Uterus (tissue), 4 donors: Measurements from ENCODE around the gene COL5A1. TPM values are rescaled to one million over a fixed set of nuclear protein-coding genes. Genes with fewer than 3 reads are reported as not detected.

Source experiments
- DNase-seq, 2 donors: peaks; one replicate each; pipeline ENCODE4 v3.0.0-alpha.2; 2019 to 2020
- H3K27ac ChIP-seq, 2 donors: fragments of 200-600 bp; sonication (generic); 1 replicate in 1 of 2; 2 replicates in 1 of 2; pipeline ENCODE4 v1.5.1; 2016 to 2018
- H3K27me3 ChIP-seq, 2 donors: fragments of 200-600 bp; sonication (generic); one replicate each; pipeline ENCODE4 v1.5.1; 2018 to 2019; ENCODE audit warnings: control low read depth in 1 of 2
- H3K36me3 ChIP-seq, 2 donors: fragments of 200-600 bp; sonication (generic); one replicate each; pipeline ENCODE4 v1.5.1; 2019; ENCODE audit warnings: control low read depth in 1 of 2
- H3K4me1 ChIP-seq, 2 donors: fragments of 200-600 bp; sonication (generic); one replicate each; pipeline ENCODE4 v1.5.1; 2018 to 2019; ENCODE audit warnings: control low read depth in 1 of 2
- H3K4me3 ChIP-seq, 2 donors: fragments of 200-600 bp; sonication (generic); 1 replicate in 1 of 2; 2 replicates in 1 of 2; pipeline ENCODE4 v1.5.1; 2018 to 2019; ENCODE audit warnings: mild to moderate bottlenecking in 1 of 2
- H3K9me3 ChIP-seq, 2 donors: fragments of 200-600 bp; sonication (generic); one replicate each; pipeline ENCODE4 v1.5.1; 2019; ENCODE audit warnings: control low read depth in 1 of 2
- POLR2A ChIP-seq, 2 donors: fragments of 450-650 bp; IDR thresholded peaks; one replicate each; pipeline ENCODE4 v1.6.1; 2016; ENCODE audit warnings: antibody characterized with exemption in 2 of 2, mild to moderate bottlenecking in 1 of 2, moderate library complexity in 1 of 2
- intact Hi-C: fragments of 100-400 bp; cut with DNase I; formaldehyde crosslinking; loops from one replicate; pipeline ENCODE4 v1.15.1; 2023; ENCODE audit warnings: low total_unique reads
- total RNA-seq, 4 donors: library from RNA; depleted of rRNA in 3 of 4; stranded (reverse); fragments of >200 nt in 3 of 4; gene quantifications; one replicate each; pipeline versions ENCODE4 v1.1.0 to v1.2.4, GENCODE V29; 2014 to 2023
- TF ChIP-seq, protein P1 (sequence below), 4 experiments: fragments of 200-600 bp in 2 of 4; fragments of 450-650 bp in 2 of 4; sonication (generic) in 2 of 4; IDR thresholded peaks; one replicate each; pipeline ENCODE4 v1.5.1; 2016 to 2019; ENCODE audit warnings: antibody characterized with exemption in 4 of 4, mild to moderate bottlenecking in 2 of 4, moderate library complexity in 1 of 4
- donor health status: DM: yes; HTN: yes; CAD: no.

COL5A1 gene
- total RNA-seq, 4 donors from 2014 or later = 21.2 to 604 (median 129) TPM

DNA sequence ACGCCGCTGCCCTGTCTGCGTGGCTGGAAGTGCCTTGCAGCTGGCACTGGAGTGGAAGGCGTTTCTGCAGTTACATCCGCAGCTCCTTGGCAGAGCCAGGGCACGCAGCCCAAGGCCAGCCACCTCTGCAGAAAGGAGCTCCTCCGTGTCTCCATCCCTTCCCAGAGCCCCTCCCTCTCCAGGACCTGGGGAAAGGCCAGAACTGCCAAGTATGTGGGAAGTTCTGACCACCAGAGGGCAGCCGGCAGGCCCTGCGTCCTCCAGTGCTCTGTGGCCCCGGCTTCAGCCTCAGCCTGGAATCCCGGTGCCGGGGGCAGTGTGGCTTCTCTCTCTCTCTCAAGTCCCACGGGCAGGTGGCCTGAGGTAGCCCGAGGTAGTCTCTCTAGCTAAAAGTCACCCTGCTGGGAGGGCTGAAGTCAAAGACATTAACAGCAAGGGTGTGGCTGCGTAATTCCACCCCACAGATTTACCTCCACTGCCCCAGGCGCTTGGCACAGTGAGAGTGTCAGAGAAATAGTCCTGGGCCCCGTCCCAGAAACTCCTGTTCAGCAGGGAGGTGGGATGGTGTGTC is 137.3 kb downstream of the COL5A1 start:
- TF ChIP-seq, protein P1, sequence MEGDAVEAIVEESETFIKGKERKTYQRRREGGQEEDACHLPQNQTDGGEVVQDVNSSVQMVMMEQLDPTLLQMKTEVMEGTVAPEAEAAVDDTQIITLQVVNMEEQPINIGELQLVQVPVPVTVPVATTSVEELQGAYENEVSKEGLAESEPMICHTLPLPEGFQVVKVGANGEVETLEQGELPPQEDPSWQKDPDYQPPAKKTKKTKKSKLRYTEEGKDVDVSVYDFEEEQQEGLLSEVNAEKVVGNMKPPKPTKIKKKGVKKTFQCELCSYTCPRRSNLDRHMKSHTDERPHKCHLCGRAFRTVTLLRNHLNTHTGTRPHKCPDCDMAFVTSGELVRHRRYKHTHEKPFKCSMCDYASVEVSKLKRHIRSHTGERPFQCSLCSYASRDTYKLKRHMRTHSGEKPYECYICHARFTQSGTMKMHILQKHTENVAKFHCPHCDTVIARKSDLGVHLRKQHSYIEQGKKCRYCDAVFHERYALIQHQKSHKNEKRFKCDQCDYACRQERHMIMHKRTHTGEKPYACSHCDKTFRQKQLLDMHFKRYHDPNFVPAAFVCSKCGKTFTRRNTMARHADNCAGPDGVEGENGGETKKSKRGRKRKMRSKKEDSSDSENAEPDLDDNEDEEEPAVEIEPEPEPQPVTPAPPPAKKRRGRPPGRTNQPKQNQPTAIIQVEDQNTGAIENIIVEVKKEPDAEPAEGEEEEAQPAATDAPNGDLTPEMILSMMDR (IDR thresholded peaks at IDR 0.05) = peak; percentile 22 to 58 (median 51)
- TF ChIP-seq POLR2A (IDR thresholded peaks at IDR 0.05) = no peak
- H3K9me3 ChIP-seq = no peaks in the 10 kb centered on the region
- H3K36me3 ChIP-seq = no peaks in the 10 kb centered on the region
- no peak overlapping the region for H3K27ac ChIP-seq
- no peaks in the 10 kb centered on the region for H3K27me3 ChIP-seq
- peaks cover 0 to 4% of the 10 kb centered on the region in 2 donors for H3K4me1 ChIP-seq
- intact Hi-C loops = no loop called here
- H3K4me3 ChIP-seq = no peak overlapping the region
- peak; percentile 63 to 65 for DNase-seq

DNA sequence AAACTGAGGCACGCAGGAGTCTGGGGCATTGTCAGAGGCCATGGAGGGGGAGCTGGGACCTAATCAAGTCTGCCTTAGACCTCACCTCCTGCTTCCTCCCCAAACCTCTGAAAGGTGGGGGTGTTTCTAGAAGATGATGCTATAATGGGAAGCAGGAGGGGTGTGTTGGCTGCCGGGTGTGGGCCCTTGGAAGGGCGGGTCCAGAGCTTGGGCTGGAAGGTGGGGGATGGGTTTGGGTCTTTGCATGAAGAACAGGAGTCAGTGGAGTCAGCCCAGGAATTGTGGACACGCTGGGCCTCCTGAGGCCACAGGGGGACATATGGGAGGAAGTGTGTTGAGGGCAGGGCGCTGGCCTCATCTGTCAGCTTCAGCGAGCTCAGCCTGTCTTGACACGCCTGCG is 138.0 kb downstream of the COL5A1 start:
- Histone ChIP-seq H3K27me3 (no peaks in the 10 kb centered on the region), H3K4me3 (no peak overlapping the region), H3K36me3 (no peaks in the 10 kb centered on the region), H3K9me3 (no peaks in the 10 kb centered on the region), H3K4me1 (peaks cover 0 to 4% of the 10 kb centered on the region in 2 donors), H3K27ac (no peak overlapping the region)
- intact Hi-C loops = no loop called here
- TF ChIP-seq, protein P1 (IDR thresholded peaks at IDR 0.05) = no peak
- no peak for TF ChIP-seq POLR2A (IDR thresholded peaks at IDR 0.05)
- DNase-seq = no peak

DNA sequence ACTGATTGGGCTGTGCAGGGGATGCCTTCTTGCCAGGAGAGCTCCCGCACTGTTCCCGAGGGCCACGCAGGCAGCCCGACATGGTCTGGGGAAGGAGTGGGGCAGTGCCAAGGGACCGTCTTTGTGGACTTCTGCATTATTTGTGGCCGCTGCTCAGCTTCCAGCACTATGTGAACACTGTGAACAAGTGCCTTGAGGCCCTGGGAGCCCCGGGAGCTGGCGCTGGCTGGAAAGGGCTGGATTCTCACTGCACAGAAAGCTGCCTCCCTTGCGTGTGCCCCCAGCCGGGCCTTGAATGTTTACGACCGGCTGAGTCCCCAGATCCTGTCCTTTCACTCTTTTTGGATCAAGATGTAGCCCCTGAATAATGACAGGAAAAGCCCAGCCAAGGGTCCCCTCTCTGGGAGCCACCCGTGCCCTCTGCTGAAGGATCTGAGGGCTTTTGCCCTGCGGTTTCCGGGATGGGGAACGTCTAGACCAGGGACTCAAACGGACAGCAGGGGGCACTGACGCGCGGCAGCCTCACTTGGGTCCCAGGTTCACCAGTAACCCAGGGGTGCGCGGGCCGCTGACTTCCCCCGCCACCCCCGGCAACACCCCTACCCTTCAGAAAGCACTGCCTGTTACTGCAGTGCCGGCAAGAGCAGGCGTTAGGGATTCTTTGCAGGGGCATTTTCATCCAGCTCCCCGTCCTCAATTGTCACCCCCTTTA is 140.1 kb downstream of the COL5A1 start:
- no peaks in the 10 kb centered on the region for H3K36me3 ChIP-seq
- DNase-seq = no peak
- H3K9me3 ChIP-seq = no peaks in the 10 kb centered on the region
- no peaks in the 10 kb centered on the region for H3K27me3 ChIP-seq
- intact Hi-C loops = no loop called here
- TF ChIP-seq POLR2A (IDR thresholded peaks at IDR 0.05) = no peak
- TF ChIP-seq, protein P1 (IDR thresholded peaks at IDR 0.05) = peak in 1 of 4 experiments; percentile 6
- H3K4me1 ChIP-seq = peaks cover 0 to 4% of the 10 kb centered on the region in 2 donors
- H3K4me3 ChIP-seq = no peak overlapping the region
- no peak overlapping the region for H3K27ac ChIP-seq

DNA sequence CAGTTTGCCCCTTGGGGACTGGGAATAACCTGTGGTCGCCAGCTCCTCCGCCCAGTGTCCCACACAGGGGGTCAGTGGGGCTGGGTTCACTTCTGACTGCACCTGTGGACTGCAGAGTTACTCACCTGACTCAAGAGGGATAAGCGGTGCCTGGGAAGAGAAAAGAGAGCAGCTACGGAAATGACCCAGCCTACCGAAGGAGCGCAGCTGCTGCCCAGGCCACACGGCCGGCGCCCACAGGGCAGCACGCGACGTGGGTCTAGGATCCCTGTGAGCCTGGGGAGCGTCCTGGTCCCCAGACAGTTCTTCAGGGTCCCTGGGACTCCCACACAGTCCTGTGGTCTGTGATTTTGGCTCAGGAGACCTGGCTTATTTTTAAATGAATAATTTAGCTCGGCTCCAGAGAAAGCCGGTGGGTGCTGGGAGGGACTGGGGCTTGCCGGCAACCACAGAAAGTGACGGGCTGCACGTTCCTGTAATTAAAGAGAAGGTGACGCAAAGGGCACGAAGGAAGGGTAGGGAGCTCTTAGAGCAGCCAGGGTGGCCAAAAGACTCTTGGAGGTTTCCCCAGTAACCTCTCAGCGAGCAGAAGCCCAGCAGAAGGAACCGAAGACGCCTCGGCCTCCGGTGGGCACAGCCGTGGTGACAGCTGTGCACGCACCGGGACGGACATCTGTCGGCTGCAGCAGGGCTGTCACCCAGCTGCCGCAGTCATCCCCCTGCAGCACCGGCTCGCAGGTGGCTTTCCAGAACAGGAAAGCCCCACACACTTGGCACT is 141.5 kb downstream of the COL5A1 start:
- Histone ChIP-seq H3K9me3 (no peaks in the 10 kb centered on the region), H3K36me3 (no peaks in the 10 kb centered on the region), H3K27me3 (no peaks in the 10 kb centered on the region), H3K4me1 (peaks cover 0 to 4% of the 10 kb centered on the region in 2 donors), H3K27ac (no peak overlapping the region), H3K4me3 (no peak overlapping the region)
- no peak for TF ChIP-seq POLR2A (IDR thresholded peaks at IDR 0.05)
- TF ChIP-seq, protein P1 (IDR thresholded peaks at IDR 0.05) = no peak
- no peak for DNase-seq
- intact Hi-C loops = no loop called here

DNA sequence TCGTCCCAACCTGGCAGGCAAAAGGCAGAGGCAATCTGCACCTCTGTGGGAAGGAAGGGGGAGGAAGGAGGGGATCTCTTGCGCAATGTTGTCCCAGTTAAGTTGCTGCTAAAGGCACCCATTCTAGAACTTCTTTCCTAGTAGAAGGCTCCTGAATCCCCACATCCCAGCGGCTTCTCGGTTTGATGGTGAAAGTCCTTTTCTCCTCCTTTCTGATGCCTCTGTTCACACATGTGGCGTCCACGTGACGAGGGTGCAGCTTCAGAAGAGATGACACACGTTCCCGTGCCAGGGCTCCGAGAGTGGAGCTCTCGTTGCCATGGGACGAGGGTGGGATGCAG is 142.1 kb downstream of the COL5A1 start:
- Histone ChIP-seq H3K9me3 (no peaks in the 10 kb centered on the region), H3K4me1 (peaks cover 0 to 4% of the 10 kb centered on the region in 2 donors), H3K36me3 (no peaks in the 10 kb centered on the region), H3K27me3 (no peaks in the 10 kb centered on the region), H3K27ac (peak overlapping the region in 1 of 2 donors; percentile 13), H3K4me3 (no peak overlapping the region)
- TF ChIP-seq POLR2A (IDR thresholded peaks at IDR 0.05) = no peak
- TF ChIP-seq, protein P1 (IDR thresholded peaks at IDR 0.05) = no peak
- intact Hi-C loops = no loop called here
- peak; percentile 64 to 68 for DNase-seq
